ENCODE measurements around the gene CAPRIN1. TPM values are rescaled to one million over a fixed set of nuclear protein-coding genes. Genes with fewer than 3 reads are reported as not detected.
"Not testable (repeated sequence)": the region's sequence is repeated elsewhere in the genome, so short reads cannot be mapped to it uniquely, and the experiment has no call there.

Gene CAPRIN1
- total and polyA plus RNA-seq, 2 experiments from 2014 or later = 127 to 176 TPM

- H3K9me3 ChIP-seq (ENCODE audit: low read depth) = no peaks in the 10 kb centered on the region
- peaks cover 55% of the 10 kb centered on the region for H3K79me2 ChIP-seq (ENCODE audit: insufficient read depth)
- 0% methylated on average over 24 to 40 of the region's 40 CpGs for WGBS, 2 experiments (ENCODE audit: low coverage in 1 of 2, low lambda C conversion rate in 2 of 2, missing lambda C conversion rate in 2 of 2)
- H3K9me2 ChIP-seq (ENCODE audit: insufficient read depth) = no peaks in the 10 kb centered on the region
- peaks cover 21% of the 10 kb centered on the region for H3K36me3 ChIP-seq (ENCODE audit: low read depth)
- TF ChIP-seq EZH2phosphoT487 (IDR thresholded peaks at IDR 0.05; ENCODE audit: insufficient read depth, low read depth) (no peak), EZH2 (IDR thresholded peaks at IDR 0.05; ENCODE audit: insufficient read depth, poor library complexity, severe bottlenecking) (no peak)
- H3K27me3 ChIP-seq (replicated peaks; ENCODE audit: insufficient read depth) = no peaks in the 10 kb centered on the region
- H3K27ac ChIP-seq = peak overlapping the region; percentile 99
- H3K4me2 ChIP-seq (ENCODE audit: unreplicated experiment) = peak overlapping the region; percentile 97
- in situ Hi-C loops (cut with MboI) = no loop called here
- peak; percentile 54 for DNase-seq
- H3K4me3 ChIP-seq = peak overlapping the region; percentile 99
- peaks cover 14% of the 10 kb centered on the region; the same call in 1 of the 2 replicates for H4K20me1 ChIP-seq (ENCODE audit: insufficient read depth)
- H2AFZ ChIP-seq = peak overlapping the region; percentile 54; the same call in 1 of the 2 replicates
- peaks cover 41% of the 10 kb centered on the region for H3K4me1 ChIP-seq (ENCODE audit: insufficient read depth)
- peaks cover 42% of the 10 kb centered on the region for H3F3A ChIP-seq (ENCODE audit: insufficient read depth)
- H3K9ac ChIP-seq = peak overlapping the region; percentile 98
Measured at GRCh38 chr11:34052608-34053160, 1.2 kb downstream of the CAPRIN1 start.

GRCh38 chr11:34053161-34053686 is 1.7 kb downstream of the CAPRIN1 start:
- H3K27ac ChIP-seq = peak overlapping the region; percentile 99
- WGBS, 2 experiments (ENCODE audit: low coverage in 1 of 2, low lambda C conversion rate in 2 of 2, missing lambda C conversion rate in 2 of 2) = 2% methylated on average over 24 of the region's 24 CpGs
- no peak for TF ChIP-seq EZH2 (IDR thresholded peaks at IDR 0.05; ENCODE audit: insufficient read depth, poor library complexity, severe bottlenecking)
- TF ChIP-seq EZH2phosphoT487 (IDR thresholded peaks at IDR 0.05; ENCODE audit: insufficient read depth, low read depth) = no peak
- no peaks in the 10 kb centered on the region for H3K9me2 ChIP-seq (ENCODE audit: insufficient read depth)
- H3K4me1 ChIP-seq (ENCODE audit: insufficient read depth) = peaks cover 41% of the 10 kb centered on the region
- no peaks in the 10 kb centered on the region for H3K9me3 ChIP-seq (ENCODE audit: low read depth)
- H4K20me1 ChIP-seq (ENCODE audit: insufficient read depth) = peaks cover 14% of the 10 kb centered on the region; the same call in 1 of the 2 replicates
- in situ Hi-C loops (cut with MboI) = no loop called here
- H2AFZ ChIP-seq = peak overlapping the region; percentile 54
- peaks cover 42% of the 10 kb centered on the region for H3F3A ChIP-seq (ENCODE audit: insufficient read depth)
- peaks cover 61% of the 10 kb centered on the region for H3K79me2 ChIP-seq (ENCODE audit: insufficient read depth)
- peak overlapping the region; percentile 97 for H3K4me2 ChIP-seq (ENCODE audit: unreplicated experiment)
- no peaks in the 10 kb centered on the region for H3K27me3 ChIP-seq (replicated peaks; ENCODE audit: insufficient read depth)
- H3K9ac ChIP-seq = peak overlapping the region; percentile 98
- H3K36me3 ChIP-seq (ENCODE audit: low read depth) = peaks cover 21% of the 10 kb centered on the region
- peak overlapping the region; percentile 99 for H3K4me3 ChIP-seq
- peak; percentile 91 for DNase-seq

GRCh38 chr11:34054351-34054750 is 2.8 kb downstream of the CAPRIN1 start:
- H3K9me2 ChIP-seq (ENCODE audit: insufficient read depth); H2AFZ ChIP-seq; H3K9me3 ChIP-seq (ENCODE audit: low read depth); in situ Hi-C loops (cut with MboI); H3K27me3 ChIP-seq (replicated peaks; ENCODE audit: insufficient read depth); DNase-seq: not testable (repeated sequence)
- Histone ChIP-seq H3K79me2 (ENCODE audit: insufficient read depth) (peaks cover 72% of the 10 kb centered on the region), H3K36me3 (ENCODE audit: low read depth) (peaks cover 21% of the 10 kb centered on the region), H3K4me3 (peak overlapping the region; percentile 99), H3K9ac (peak overlapping the region; percentile 98), H4K20me1 (ENCODE audit: insufficient read depth) (peaks cover 16% of the 10 kb centered on the region; the same call in 1 of the 2 replicates), H3F3A (ENCODE audit: insufficient read depth) (peaks cover 42% of the 10 kb centered on the region), H3K4me2 (ENCODE audit: unreplicated experiment) (peak overlapping the region; percentile 97), H3K27ac (peak overlapping the region; percentile 99; the same call in 1 of the 2 replicates), H3K4me1 (ENCODE audit: insufficient read depth) (peaks cover 41% of the 10 kb centered on the region)
- 69 to 70% methylated on average over 11 of the region's 11 CpGs for WGBS, 2 experiments (ENCODE audit: low coverage in 1 of 2, low lambda C conversion rate in 2 of 2, missing lambda C conversion rate in 2 of 2)

DNA sequence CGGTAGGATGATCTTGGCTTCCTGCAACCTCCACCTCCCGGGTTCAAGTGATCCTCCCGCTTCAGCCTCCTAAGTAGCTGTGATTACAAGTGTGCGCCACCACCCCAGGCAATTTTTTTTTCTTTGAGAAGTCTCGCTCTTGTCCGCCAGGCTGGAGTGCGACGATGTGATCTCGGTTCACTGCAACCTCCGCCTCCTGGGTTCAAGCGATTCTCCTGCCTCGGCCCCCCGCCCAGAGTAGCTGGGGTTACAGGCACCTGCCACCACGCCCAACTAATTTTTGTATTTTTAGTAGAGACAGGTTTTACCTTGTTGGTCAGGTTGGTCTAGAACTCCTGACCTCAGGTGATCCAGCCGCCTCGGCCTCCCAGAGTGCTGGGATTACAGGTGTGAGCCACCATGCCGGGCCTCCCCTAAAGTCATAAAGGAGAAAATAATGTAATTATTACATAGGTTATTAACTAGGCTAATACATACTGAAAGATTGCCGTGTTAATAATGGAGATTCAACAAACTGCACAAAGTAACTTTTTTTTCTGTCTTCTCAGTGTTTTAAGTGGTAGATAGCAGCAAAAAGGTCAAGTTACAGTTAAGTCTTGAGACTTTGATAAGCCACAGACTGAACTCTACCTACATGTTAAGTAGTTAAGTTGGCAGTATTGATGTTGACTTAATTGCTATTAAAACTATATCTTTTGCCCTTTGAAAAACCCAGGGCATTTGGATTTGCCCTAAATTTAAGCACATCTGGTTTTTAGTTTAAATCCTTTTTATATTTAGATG is 3.9 kb downstream of the CAPRIN1 start:
- peak overlapping the region; percentile 97 for H3K4me2 ChIP-seq (ENCODE audit: unreplicated experiment)
- WGBS, 2 experiments (ENCODE audit: low coverage in 1 of 2, low lambda C conversion rate in 2 of 2, missing lambda C conversion rate in 2 of 2) = 95 to 96% methylated on average over 18 of the region's 18 CpGs
- H3K27me3 ChIP-seq (replicated peaks; ENCODE audit: insufficient read depth) = no peaks in the 10 kb centered on the region
- in situ Hi-C loops (cut with MboI) = no loop called here
- H3K9me3 ChIP-seq (ENCODE audit: low read depth) = no peaks in the 10 kb centered on the region
- H2AFZ ChIP-seq = no peak overlapping the region
- peaks cover 37% of the 10 kb centered on the region for H3K4me1 ChIP-seq (ENCODE audit: insufficient read depth)
- peaks cover 34% of the 10 kb centered on the region; the same call in 1 of the 2 replicates for H3F3A ChIP-seq (ENCODE audit: insufficient read depth)
- H3K36me3 ChIP-seq (ENCODE audit: low read depth) = peaks cover 24% of the 10 kb centered on the region
- peak overlapping the region; percentile 31 for H3K4me3 ChIP-seq
- peak overlapping the region; percentile 18; the same call in 1 of the 2 replicates for H3K9ac ChIP-seq
- H3K79me2 ChIP-seq (ENCODE audit: insufficient read depth) = peaks cover 83% of the 10 kb centered on the region
- no peak for TF ChIP-seq EZH2 (IDR thresholded peaks at IDR 0.05; ENCODE audit: insufficient read depth, poor library complexity, severe bottlenecking)
- TF ChIP-seq EZH2phosphoT487 (IDR thresholded peaks at IDR 0.05; ENCODE audit: insufficient read depth, low read depth) = no peak
- H3K27ac ChIP-seq = no peak overlapping the region
- H3K9me2 ChIP-seq (ENCODE audit: insufficient read depth) = no peaks in the 10 kb centered on the region
- no peak for DNase-seq
- peaks cover 18% of the 10 kb centered on the region; the same call in 1 of the 2 replicates for H4K20me1 ChIP-seq (ENCODE audit: insufficient read depth)
